OCI-LY3 (cell line): ENCODE data around the gene OTOG.

Experiments
- H2AFZ ChIP-seq: fragments of 200-600, 300-600 bp; shearing (Covaris generic); 2 replicates; pipeline ENCODE4 v1.6.0; 2014; ENCODE audit warnings: antibody characterized with exemption, low read depth, low read length
- H3K27ac ChIP-seq: fragments of 200-600, 300-600 bp; sonication (generic); 2 replicates; pipeline ENCODE4 v1.5.1; 2014; ENCODE audit warnings: mild to moderate bottlenecking, low read length, moderate library complexity, mixed read lengths
- H3K27me3 ChIP-seq: fragments of 200-600, 300-600 bp; sonication (generic); 2 replicates; pipeline ENCODE4 v1.6.1; 2014; ENCODE audit warnings: low read depth, low read length, mixed read lengths
- H3K36me3 ChIP-seq: fragments of 200-600, 300-600 bp; sonication (generic); replicated peaks from 2 replicates; pipeline ENCODE3; 2014; ENCODE audit warnings: low read depth, low read length, mixed read lengths
- H3K4me1 ChIP-seq: fragments of 300-600, 200-600 bp; sonication (generic); 2 replicates; pipeline ENCODE4 v1.6.1; 2014; ENCODE audit warnings: low read length, mixed read lengths
- H3K4me2 ChIP-seq: fragments of 200-600, 300-600 bp; sonication (generic); 2 replicates; pipeline ENCODE4 v1.6.1; 2014; ENCODE audit warnings: low read length, mixed read lengths
- H3K4me3 ChIP-seq: fragments of 300-600, 200-600 bp; sonication (generic); 2 replicates; pipeline ENCODE4 v1.5.1; 2014; ENCODE audit warnings: antibody characterized with exemption, mild to moderate bottlenecking, low read length, moderate library complexity
- H3K79me2 ChIP-seq: fragments of 300-600, 200-600 bp; shearing (Covaris generic); 2 replicates; pipeline ENCODE4 v1.6.1; 2014; ENCODE audit warnings: mild to moderate bottlenecking, low read length, mixed read lengths
- H3K9ac ChIP-seq: fragments of 300-600, 200-600 bp; shearing (Covaris generic); 2 replicates; pipeline ENCODE4 v1.6.0; 2014; ENCODE audit warnings: mild to moderate bottlenecking, low read length, moderate library complexity
- H3K9me3 ChIP-seq: fragments of 200-600, 300-600 bp; shearing (Covaris generic); 2 replicates; pipeline ENCODE4 v1.6.1; 2014; ENCODE audit warnings: low read length, mixed read lengths; ENCODE audit not compliant: insufficient read depth
- H4K20me1 ChIP-seq: fragments of 200-600, 300-600 bp; sonication (generic); 2 replicates; pipeline ENCODE4 v1.6.1; 2016; ENCODE audit warnings: low read length, mixed read lengths; ENCODE audit not compliant: insufficient read depth
- EZH2phosphoT487 ChIP-seq: fragments of 200-600 bp; shearing (Covaris generic); IDR thresholded peaks from 2 replicates; pipeline ENCODE4 v1.6.1; 2018; ENCODE audit warnings: antibody characterized with exemption, mixed run types, low read depth
- TF ChIP-seq, protein P1 (sequence below): fragments of 200-600, 300-600 bp; sonication (generic); IDR thresholded peaks from 2 replicates; pipeline ENCODE4 v1.5.1; 2014; ENCODE audit warnings: antibody characterized with exemption, low read length, low read depth

The OTOG gene

GRCh38 chr11:17604915-17605233, 57.8 kb downstream of the OTOG start:
- TF ChIP-seq, protein P1, sequence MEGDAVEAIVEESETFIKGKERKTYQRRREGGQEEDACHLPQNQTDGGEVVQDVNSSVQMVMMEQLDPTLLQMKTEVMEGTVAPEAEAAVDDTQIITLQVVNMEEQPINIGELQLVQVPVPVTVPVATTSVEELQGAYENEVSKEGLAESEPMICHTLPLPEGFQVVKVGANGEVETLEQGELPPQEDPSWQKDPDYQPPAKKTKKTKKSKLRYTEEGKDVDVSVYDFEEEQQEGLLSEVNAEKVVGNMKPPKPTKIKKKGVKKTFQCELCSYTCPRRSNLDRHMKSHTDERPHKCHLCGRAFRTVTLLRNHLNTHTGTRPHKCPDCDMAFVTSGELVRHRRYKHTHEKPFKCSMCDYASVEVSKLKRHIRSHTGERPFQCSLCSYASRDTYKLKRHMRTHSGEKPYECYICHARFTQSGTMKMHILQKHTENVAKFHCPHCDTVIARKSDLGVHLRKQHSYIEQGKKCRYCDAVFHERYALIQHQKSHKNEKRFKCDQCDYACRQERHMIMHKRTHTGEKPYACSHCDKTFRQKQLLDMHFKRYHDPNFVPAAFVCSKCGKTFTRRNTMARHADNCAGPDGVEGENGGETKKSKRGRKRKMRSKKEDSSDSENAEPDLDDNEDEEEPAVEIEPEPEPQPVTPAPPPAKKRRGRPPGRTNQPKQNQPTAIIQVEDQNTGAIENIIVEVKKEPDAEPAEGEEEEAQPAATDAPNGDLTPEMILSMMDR = no peak
- no peak for TF ChIP-seq EZH2phosphoT487

DNA sequence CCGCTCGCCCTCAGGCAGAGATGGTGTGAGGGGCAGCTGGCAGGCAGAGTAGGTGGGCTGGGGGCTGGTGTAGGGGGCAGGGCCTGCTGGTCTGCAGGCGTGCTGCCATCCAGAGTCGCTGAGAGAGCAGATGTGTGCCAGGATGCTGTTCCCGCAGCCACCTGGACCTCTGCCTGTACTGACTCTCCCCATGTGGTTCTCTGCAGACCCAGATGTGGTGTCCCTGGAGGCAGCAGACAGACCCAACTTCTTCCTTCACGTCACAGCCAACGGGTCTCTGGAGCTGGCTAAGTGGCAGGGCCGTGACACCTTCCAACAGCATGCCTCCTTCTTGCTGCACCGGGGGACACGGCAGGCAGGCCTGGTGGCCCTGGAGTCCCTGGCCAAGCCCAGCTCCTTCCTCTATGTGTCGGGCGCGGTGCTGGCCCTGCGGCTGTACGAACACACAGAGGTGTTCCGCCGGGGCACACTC, 58.6 kb downstream of the OTOG start:
- no peaks in the 10 kb centered on the region for H3K9me3 ChIP-seq
- no peaks in the 10 kb centered on the region for H3K36me3 ChIP-seq
- no peak overlapping the region for H3K4me3 ChIP-seq
- H3K4me2 ChIP-seq = no peak overlapping the region
- TF ChIP-seq, protein P1 = no peak
- no peak for TF ChIP-seq EZH2phosphoT487
- no peaks in the 10 kb centered on the region for H3K4me1 ChIP-seq
- H3K27ac ChIP-seq = no peak overlapping the region
- H3K27me3 ChIP-seq = no peaks in the 10 kb centered on the region
- no peaks in the 10 kb centered on the region for H4K20me1 ChIP-seq
- H2AFZ ChIP-seq = no peak overlapping the region
- no peaks in the 10 kb centered on the region for H3K79me2 ChIP-seq
- H3K9ac ChIP-seq = no peak overlapping the region

More at GRCh38 chr11:17604915-17605233, 57.8 kb downstream of the OTOG start:
- H3K9me3 ChIP-seq = no peaks in the 10 kb centered on the region
- H3K27me3 ChIP-seq = no peaks in the 10 kb centered on the region
- H3K79me2 ChIP-seq = no peaks in the 10 kb centered on the region
- H3K4me3 ChIP-seq = no peak overlapping the region
- no peak overlapping the region for H3K4me2 ChIP-seq
- no peak overlapping the region for H2AFZ ChIP-seq
- H3K4me1 ChIP-seq = no peaks in the 10 kb centered on the region
- no peaks in the 10 kb centered on the region for H3K36me3 ChIP-seq
- no peak overlapping the region for H3K9ac ChIP-seq
- no peaks in the 10 kb centered on the region for H4K20me1 ChIP-seq
- H3K27ac ChIP-seq = no peak overlapping the region

DNA sequence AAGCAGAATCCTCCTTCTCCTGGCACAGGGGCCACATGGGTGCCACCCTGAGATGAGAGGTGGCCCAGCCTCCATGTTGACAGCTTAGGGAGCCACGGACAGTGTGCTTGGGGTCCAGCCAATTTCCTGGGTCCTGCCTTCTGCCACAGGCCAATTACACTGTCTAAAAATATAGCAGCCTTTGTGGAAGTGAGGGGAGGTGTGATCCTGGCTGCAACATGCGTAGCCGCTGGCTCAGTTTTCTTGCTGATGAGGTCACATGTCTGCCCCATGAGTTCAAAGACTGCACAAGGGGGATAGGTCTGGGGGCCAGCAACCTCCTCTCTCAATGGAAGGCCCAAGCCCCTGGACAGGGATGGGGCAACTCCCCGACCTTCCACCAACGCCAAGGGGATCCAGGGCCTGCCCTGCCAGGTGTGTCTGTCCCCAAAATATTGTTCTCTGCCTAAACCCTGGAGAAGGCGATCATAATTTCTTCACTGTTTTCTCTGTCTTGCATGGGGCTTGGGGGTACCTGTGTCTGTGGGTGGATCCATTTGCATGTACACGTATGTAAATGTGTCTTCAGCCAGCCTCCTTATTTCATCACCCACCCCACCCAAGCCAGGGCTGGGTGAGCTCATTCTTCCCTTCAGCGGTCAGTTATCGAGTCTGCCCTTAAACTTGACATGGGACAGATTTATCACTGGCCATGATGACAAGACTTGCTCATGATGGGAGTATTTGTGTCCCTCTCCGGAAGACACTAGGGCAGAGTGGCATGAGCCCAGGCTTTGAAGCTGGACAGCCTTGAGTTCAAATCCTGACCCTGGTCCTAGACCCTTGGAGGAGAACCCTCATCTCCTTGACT, 59.4 kb downstream of the OTOG start:
- no peak overlapping the region for H3K27ac ChIP-seq
- no peak overlapping the region for H2AFZ ChIP-seq
- no peak overlapping the region for H3K4me3 ChIP-seq
- no peak overlapping the region for H3K4me2 ChIP-seq
- no peaks in the 10 kb centered on the region for H4K20me1 ChIP-seq
- no peak overlapping the region for H3K9ac ChIP-seq
- TF ChIP-seq, protein P1 = no peak
- no peak for TF ChIP-seq EZH2phosphoT487
- no peaks in the 10 kb centered on the region for H3K27me3 ChIP-seq
- no peaks in the 10 kb centered on the region for H3K79me2 ChIP-seq
- H3K9me3 ChIP-seq = no peaks in the 10 kb centered on the region
- H3K36me3 ChIP-seq = no peaks in the 10 kb centered on the region
- no peaks in the 10 kb centered on the region for H3K4me1 ChIP-seq

DNA sequence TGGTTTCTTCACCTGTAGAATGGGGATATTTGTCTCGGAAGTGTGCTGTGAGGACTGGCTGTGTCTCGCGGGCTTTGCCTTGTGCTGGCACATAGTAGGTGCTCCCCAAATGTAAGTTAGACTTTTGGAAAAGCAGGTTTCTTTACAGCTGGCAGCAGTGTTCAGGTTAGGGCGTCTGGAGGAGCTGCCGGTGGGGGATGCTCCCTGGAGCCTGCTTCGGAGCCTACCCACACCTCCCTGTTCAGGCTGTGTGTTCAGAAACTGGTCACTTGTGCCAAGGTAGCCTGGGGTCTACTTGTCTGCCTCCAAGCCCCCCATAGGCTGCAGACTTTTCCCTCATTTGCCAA, 60.0 kb downstream of the OTOG start:
- Histone ChIP-seq H4K20me1 (no peaks in the 10 kb centered on the region), H2AFZ (no peak overlapping the region), H3K79me2 (no peaks in the 10 kb centered on the region), H3K36me3 (no peaks in the 10 kb centered on the region), H3K27me3 (no peaks in the 10 kb centered on the region), H3K4me2 (no peak overlapping the region), H3K27ac (no peak overlapping the region), H3K9me3 (no peaks in the 10 kb centered on the region), H3K9ac (no peak overlapping the region), H3K4me3 (no peak overlapping the region), H3K4me1 (no peaks in the 10 kb centered on the region)
- TF ChIP-seq, protein P1 = no peak
- no peak for TF ChIP-seq EZH2phosphoT487
